ENCODE results near the gene ESPNL.
A peak's percentile ranks its signal among the peaks of the same experiment; 100 is the strongest.

ESPNL gene

DNA sequence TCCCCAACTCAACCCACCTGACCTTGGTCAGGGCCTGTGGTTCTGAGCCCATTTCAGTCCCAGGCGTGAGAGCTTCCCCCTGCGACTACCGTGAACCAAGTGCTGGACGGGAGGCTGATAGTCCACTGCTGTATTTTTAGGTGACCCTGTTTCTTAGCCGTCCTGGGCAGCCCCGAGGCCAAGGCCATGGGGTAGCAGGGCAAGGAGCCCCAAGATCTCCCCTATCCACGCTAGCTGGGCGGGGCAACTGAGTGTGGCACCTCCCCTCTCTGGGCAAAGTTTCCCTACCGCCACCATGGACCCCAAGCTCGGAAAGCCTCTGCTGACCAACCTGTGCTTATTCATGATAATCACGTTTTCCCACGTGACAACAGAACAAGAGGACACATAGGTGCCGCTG lies 37.7 kb downstream of the ESPNL start:
- peaks cover 4% of the 10 kb centered on the region for H3K27me3 Mint-ChIP-seq (ENCODE audit: low read depth, poor library complexity)
- no peaks in the 10 kb centered on the region for H3K36me3 Mint-ChIP-seq (ENCODE audit: low read depth)
- peaks cover 49% of the 10 kb centered on the region for H3K4me1 Mint-ChIP-seq
- H3K27ac Mint-ChIP-seq = no peak overlapping the region
- no peaks in the 10 kb centered on the region for H3K9me3 Mint-ChIP-seq
- DNase-seq = no peak
- no peak for TF ChIP-seq CTCF (IDR thresholded peaks at IDR 0.05)
- no peak overlapping the region for H3K4me3 Mint-ChIP-seq

- no peak within 1 kb of the TSS for H3K4me3 Mint-ChIP-seq
- peaks cover 4% of the 10 kb centered on the region for H3K27me3 Mint-ChIP-seq (ENCODE audit: low read depth, poor library complexity)
- no peak for TF ChIP-seq CTCF (IDR thresholded peaks at IDR 0.05)
- no peak for DNase-seq
- no peak within 1 kb of the TSS for H3K27ac Mint-ChIP-seq
- H3K4me1 Mint-ChIP-seq = peaks cover 44% of the 10 kb centered on the region
- no peaks in the 10 kb centered on the region for H3K9me3 Mint-ChIP-seq
- no peaks in the 10 kb centered on the region for H3K36me3 Mint-ChIP-seq (ENCODE audit: low read depth)
Measured at GRCh38 chr2:238138331-238139195, 38.4 kb downstream of the ESPNL start, which contains the start of gene KLHL30. Gene KLHL30, plus strand, starts transcription at chr2:238138668. Its CDS starts 2,087 bp downstream, at chr2:238140755.

DNA sequence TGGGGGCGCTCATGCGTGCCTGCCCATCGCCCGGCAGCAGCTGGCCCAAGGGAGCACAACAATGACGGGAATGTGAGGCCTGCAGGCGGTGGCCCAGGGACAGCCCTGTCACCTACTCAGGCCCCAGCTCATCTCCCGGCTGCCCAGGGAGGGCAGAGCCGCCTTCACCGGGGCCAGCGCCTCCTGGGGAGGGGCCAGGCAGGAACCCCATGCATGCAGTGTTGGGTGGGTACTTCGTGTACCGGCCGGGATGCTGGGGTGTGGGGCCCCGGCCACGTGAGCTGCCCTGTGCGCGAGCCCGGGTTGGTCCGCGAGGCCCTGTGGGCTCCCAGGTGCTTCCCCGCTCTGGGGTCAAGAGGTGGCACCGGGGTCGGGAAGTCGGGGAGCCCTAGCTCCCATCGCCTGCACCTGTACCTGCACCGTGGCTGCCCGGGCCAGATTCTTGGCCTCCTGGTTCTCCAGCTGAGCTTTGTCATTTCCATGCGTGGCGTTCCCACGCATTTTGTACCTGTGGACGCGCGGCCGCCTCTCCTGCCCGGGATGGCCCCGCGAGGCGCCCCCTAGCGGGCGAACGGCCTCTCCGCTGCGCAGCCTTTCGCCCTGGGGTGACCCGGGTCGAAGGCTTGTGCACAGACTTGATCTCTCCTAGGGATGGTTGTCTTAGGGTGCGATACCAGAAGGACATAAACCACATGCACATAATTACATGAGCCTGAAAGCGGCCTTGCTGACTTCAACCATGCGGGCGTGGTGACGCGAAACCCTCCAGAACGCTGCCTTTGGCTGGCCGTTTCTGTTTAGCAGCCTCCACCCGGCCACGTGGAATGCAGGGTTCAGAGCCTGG lies 39.3 kb downstream of the ESPNL start:
- H3K27me3 Mint-ChIP-seq (ENCODE audit: low read depth, poor library complexity) = peaks cover 4% of the 10 kb centered on the region
- no peaks in the 10 kb centered on the region for H3K36me3 Mint-ChIP-seq (ENCODE audit: low read depth)

DNA sequence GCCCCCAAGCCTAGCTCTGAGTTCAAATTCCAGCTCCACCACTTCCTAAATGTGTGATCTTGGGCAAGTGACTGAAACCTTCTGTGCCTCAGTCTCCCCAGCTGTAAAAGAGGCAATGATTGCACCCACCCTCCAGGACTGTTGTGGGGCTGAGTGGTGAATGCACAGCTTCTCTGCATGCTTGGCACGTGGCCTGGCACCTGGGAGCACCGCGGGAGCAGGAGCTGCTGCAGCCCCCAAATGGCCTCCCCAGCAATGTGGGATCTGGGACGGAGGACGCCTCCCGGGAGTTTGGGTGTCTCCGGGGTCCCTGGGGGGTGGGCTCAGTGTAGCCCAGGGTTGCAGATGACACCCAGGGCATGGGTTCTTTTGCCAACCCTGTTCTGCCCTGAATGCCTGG lies 39.9 kb downstream of the ESPNL start:
- Mint-ChIP-seq H3K4me3 (no peak overlapping the region), H3K4me1 (peaks cover 41% of the 10 kb centered on the region), H3K27me3 (ENCODE audit: low read depth, poor library complexity) (peaks cover 4% of the 10 kb centered on the region), H3K9me3 (no peaks in the 10 kb centered on the region), H3K27ac (no peak overlapping the region), H3K36me3 (ENCODE audit: low read depth) (no peaks in the 10 kb centered on the region)
- no peak for DNase-seq
- no peak for TF ChIP-seq CTCF (IDR thresholded peaks at IDR 0.05)

More for the DNA sequence above, 39.3 kb downstream of the ESPNL start:
- peak; percentile 47 for DNase-seq
- peak; percentile 69 for TF ChIP-seq CTCF (IDR thresholded peaks at IDR 0.05)
- Mint-ChIP-seq H3K27ac (no peak overlapping the region), H3K9me3 (no peaks in the 10 kb centered on the region), H3K4me3 (no peak overlapping the region), H3K4me1 (peaks cover 43% of the 10 kb centered on the region)

DNA sequence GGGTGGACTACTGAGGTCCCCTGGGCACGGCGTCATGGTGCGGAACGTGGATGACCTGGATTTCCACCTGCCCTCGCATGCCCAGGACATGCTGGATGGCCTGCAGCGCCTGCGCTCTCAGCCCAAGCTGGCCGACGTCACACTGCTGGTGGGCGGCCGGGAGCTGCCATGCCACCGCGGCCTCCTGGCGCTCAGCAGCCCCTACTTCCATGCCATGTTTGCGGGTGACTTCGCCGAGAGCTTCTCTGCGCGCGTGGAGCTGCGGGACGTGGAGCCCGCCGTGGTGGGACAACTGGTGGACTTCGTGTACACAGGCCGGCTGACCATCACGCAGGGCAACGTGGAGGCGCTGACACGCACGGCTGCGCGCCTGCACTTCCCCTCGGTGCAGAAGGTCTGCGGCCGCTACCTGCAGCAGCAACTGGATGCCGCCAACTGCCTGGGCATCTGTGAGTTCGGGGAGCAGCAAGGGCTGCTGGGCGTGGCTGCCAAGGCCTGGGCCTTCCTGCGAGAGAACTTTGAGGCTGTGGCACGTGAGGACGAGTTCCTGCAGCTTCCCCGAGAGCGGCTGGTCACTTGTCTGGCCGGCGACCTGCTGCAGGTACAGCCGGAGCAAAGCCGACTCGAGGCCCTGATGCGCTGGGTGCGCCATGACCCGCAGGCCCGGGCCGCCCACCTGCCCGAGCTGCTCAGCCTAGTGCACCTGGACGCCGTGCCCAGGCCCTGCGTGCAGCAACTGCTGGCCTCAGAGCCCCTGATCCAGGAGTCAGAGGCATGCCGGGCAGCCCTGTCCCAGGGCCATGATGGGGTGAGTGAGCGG lies 40.8 kb downstream of the ESPNL start:
- DNase-seq = no peak
- no peak for TF ChIP-seq CTCF (IDR thresholded peaks at IDR 0.05)
- H3K27me3 Mint-ChIP-seq (ENCODE audit: low read depth, poor library complexity) = peaks cover under 1% of the 10 kb centered on the region
- no peak overlapping the region for H3K4me3 Mint-ChIP-seq
- H3K36me3 Mint-ChIP-seq (ENCODE audit: low read depth) = no peaks in the 10 kb centered on the region
- H3K4me1 Mint-ChIP-seq = peaks cover 38% of the 10 kb centered on the region
- no peak overlapping the region for H3K27ac Mint-ChIP-seq
- H3K9me3 Mint-ChIP-seq = no peaks in the 10 kb centered on the region

All from nephron progenitor cell (in vitro differentiated cells).